PC-3 (cell line): Measurements from ENCODE around the gene DDTL. TPM values are rescaled to one million over a fixed set of nuclear protein-coding genes. Genes with fewer than 3 reads are reported as not detected.
"Not testable (repeated sequence)": the region's sequence is repeated elsewhere in the genome, so short reads cannot be mapped to it uniquely, and the experiment has no call there.

Experiments
- ATAC-seq: fragments of 200-7000 bp; cut with Tn5 transposase; 2 replicates; pipeline ENCODE4 v1.9.1; 2020; ENCODE audit warnings: mild to moderate bottlenecking, moderate library complexity
- BruUV-seq: library from RNA; stranded (reverse); fragments of 400-500 nt; replicated peaks from 2 replicates; lab custom pipeline; 2021; lab: Mats Ljungman, UMichigan
- CTCF ChIA-PET: fragments of 300-600 bp; sonication (Branson Sonifier 250); formaldehyde crosslinking; loops from one replicate; lab custom pipeline; 2022; ENCODE audit warnings: antibody characterized with exemption; lab: Charles Lee
- POLR2A ChIA-PET: fragments of 300-600 bp; sonication (Branson Sonifier 250); formaldehyde crosslinking; loops from one replicate; lab custom pipeline; 2022; ENCODE audit warnings: antibody characterized with exemption; ENCODE audit not compliant: unreplicated experiment; lab: Charles Lee
- DNase-seq: peaks from one replicate; pipeline ENCODE4 v3.0.0-alpha.2; 2015
- H2AFZ ChIP-seq: fragments of 300-600 bp; sonication (generic); 2 replicates; pipeline ENCODE4 v1.6.0; 2016; ENCODE audit warnings: antibody characterized with exemption, low read length
- H3F3A ChIP-seq: fragments of 300-600 bp; sonication (generic); one replicate; pipeline ENCODE4 v1.6.0; 2017; ENCODE audit warnings: antibody characterized with exemption, low read length, control low read depth, mild to moderate bottlenecking; ENCODE audit not compliant: unreplicated experiment
- H3K27ac ChIP-seq: fragments of 300-600 bp; sonication (generic); 2 replicates; pipeline ENCODE4 v1.5.1; 2016; ENCODE audit warnings: mild to moderate bottlenecking, low read length
- H3K27me3 ChIP-seq: fragments of 300-600 bp; sonication (generic); 2 replicates; pipeline ENCODE4 v1.6.1; 2016; ENCODE audit warnings: low read length, mixed read lengths
- H3K36me3 ChIP-seq: fragments of 300-600 bp; sonication (generic); 2 replicates; pipeline ENCODE4 v1.6.1; 2016; ENCODE audit warnings: low read depth, mixed run types, low read length, mixed read lengths
- H3K4me1 ChIP-seq: fragments of 300-600 bp; sonication (generic); 2 replicates; pipeline ENCODE4 v1.5.1; 2016; ENCODE audit warnings: low read length; ENCODE audit not compliant: insufficient read depth
- H3K4me2 ChIP-seq: fragments of 300-600 bp; sonication (generic); 2 replicates; pipeline ENCODE4 v1.6.0; 2016; ENCODE audit warnings: low read length
- H3K4me3 ChIP-seq: fragments of 300-600 bp; sonication (generic); 2 replicates; pipeline ENCODE4 v1.5.1; 2016; ENCODE audit warnings: mild to moderate bottlenecking, low read length, mixed read lengths
- H3K79me2 ChIP-seq: fragments of 300-600 bp; sonication (generic); 2 replicates; pipeline ENCODE4 v1.6.1; 2017; ENCODE audit warnings: low read length, mixed read lengths
- H3K9ac ChIP-seq: fragments of 300-600 bp; sonication (generic); 2 replicates; pipeline ENCODE4 v1.6.0; 2016; ENCODE audit warnings: mild to moderate bottlenecking, low read length
- H3K9me2 ChIP-seq: fragments of 300-600 bp; sonication (generic); replicated peaks from 2 replicates; pipeline ENCODE4 v1.6.1; 2016; ENCODE audit warnings: mixed run types, low read length, mixed read lengths
- H3K9me3 ChIP-seq: fragments of 300-600 bp; sonication (generic); 2 replicates; pipeline ENCODE4 v1.6.1; 2016; ENCODE audit warnings: low read length, mixed read lengths
- H4K20me1 ChIP-seq: fragments of 300-600 bp; sonication (generic); 2 replicates; pipeline ENCODE4 v1.6.1; 2016; ENCODE audit warnings: low read length, mixed read lengths
- intact Hi-C: fragments of 100-400 bp; cut with micrococcal nuclease; formaldehyde crosslinking; loops from 2 replicates; pipeline ENCODE4 v1.9.0; 2023
- total RNA-seq: library from RNA; depleted of rRNA; stranded (reverse); fragments of >200 nt; gene quantifications from 2 replicates; pipeline ENCODE4 v1.2.3, GENCODE V29; 2014

Gene DDTL
- total RNA-seq, 1 experiment from 2014 or later: 0.73 TPM

GRCh38 chr22:23953485-23953884 is 13.2 kb upstream of the DDTL start:
- H3F3A ChIP-seq, POLR2A ChIA-PET, H3K9ac ChIP-seq, H3K79me2 ChIP-seq, H3K9me2 ChIP-seq, H4K20me1 ChIP-seq, ATAC-seq, H3K27ac ChIP-seq, H3K36me3 ChIP-seq, H3K4me3 ChIP-seq, H2AFZ ChIP-seq, BruUV-seq, H3K27me3 ChIP-seq, CTCF ChIA-PET, H3K9me3 ChIP-seq, H3K4me1 ChIP-seq, DNase-seq, H3K4me2 ChIP-seq: not testable (repeated sequence)
- intact Hi-C loops: loop anchor here (10.0 kb wide), 1 partner anchor 221 kb away; no protein-coding TSS in a partner anchor

DNA sequence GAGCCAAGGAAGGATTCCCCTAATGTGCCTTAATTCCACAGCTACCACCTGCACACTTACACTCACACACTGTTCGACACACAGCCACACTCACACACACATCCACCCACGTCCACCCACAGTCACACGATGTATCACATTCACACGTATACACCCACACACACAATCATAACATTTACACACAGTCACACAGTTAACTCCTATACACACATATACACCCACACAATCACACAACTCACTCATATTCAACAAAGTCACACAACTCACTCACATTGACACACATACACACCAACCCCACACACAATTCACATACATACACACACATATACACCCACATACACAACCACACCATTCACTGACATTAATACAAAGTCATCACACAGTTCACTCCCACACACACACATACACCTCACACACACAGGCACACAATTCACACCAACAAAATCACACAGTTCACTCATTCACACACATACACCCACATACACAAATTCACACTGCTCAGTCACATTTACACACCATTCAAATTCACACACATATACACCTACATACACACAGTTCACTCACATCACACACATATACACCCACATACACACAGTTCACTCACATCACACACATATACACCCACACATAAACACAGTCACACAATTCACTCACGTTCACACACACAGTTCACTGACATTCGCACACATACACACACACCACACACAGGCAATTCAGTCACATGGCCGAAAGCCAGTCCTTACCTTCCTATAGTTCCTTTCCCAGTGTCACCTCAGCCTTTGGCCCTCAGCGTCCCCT is 12.3 kb upstream of the DDTL start:
- BruUV-seq, ATAC-seq, H3K4me3 ChIP-seq, H4K20me1 ChIP-seq, H3K4me2 ChIP-seq, H3K27ac ChIP-seq, H3K36me3 ChIP-seq, H3K9ac ChIP-seq, H3F3A ChIP-seq, H3K79me2 ChIP-seq, H3K9me2 ChIP-seq, H2AFZ ChIP-seq, H3K9me3 ChIP-seq, H3K27me3 ChIP-seq, POLR2A ChIA-PET, CTCF ChIA-PET, DNase-seq, H3K4me1 ChIP-seq: not testable (repeated sequence)
- intact Hi-C loops: loop anchor here (10.0 kb wide), 1 partner anchor 220 kb away; no protein-coding TSS in a partner anchor

DNA sequence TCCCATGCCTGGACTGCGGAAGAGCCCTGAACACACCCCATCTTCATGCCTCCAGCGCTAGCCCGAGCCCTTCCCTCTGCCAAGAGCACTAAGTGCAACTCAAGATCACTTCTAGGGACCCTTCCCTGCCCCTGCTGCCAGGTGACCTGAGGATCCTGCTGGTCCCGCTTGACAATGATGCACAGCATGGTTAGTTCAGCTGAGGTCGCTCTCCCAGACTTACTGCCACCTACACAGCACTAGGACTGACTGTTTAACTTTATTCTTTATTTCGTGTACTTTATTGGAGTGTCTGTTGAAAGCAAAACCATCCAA is 11.7 kb upstream of the DDTL start:
- H3K79me2 ChIP-seq, POLR2A ChIA-PET, H3K9me2 ChIP-seq, H3K4me2 ChIP-seq, H3K4me3 ChIP-seq, H3K27me3 ChIP-seq, H3K9me3 ChIP-seq, CTCF ChIA-PET, H4K20me1 ChIP-seq, H3K27ac ChIP-seq, DNase-seq, H2AFZ ChIP-seq, H3K4me1 ChIP-seq, H3K9ac ChIP-seq, ATAC-seq, BruUV-seq, H3K36me3 ChIP-seq, H3F3A ChIP-seq: not testable (repeated sequence)
- intact Hi-C loops: loop anchor here (10.0 kb wide), 1 partner anchor 220 kb away; no protein-coding TSS in a partner anchor

GRCh38 chr22:23955886-23956285 is 10.8 kb upstream of the DDTL start:
- POLR2A ChIA-PET, H3K4me2 ChIP-seq, H2AFZ ChIP-seq, H3K27me3 ChIP-seq, H4K20me1 ChIP-seq, H3K36me3 ChIP-seq, H3K9me3 ChIP-seq, H3K79me2 ChIP-seq, H3F3A ChIP-seq, H3K9me2 ChIP-seq, DNase-seq, CTCF ChIA-PET, H3K4me1 ChIP-seq, BruUV-seq, H3K4me3 ChIP-seq, ATAC-seq, H3K27ac ChIP-seq, H3K9ac ChIP-seq: not testable (repeated sequence)
- intact Hi-C loops: loop anchor here (10.0 kb wide), 1 partner anchor 219 kb away; no protein-coding TSS in a partner anchor
